Fibroblast of skin of right biceps (primary cell): ENCODE data around the gene PVR.
"Not testable (repeated sequence)": the region's sequence is repeated elsewhere in the genome, so short reads cannot be mapped to it uniquely, and the experiment has no call there.

Source experiments
- DNase-seq: peaks from one replicate; pipeline ENCODE4 v3.0.0-alpha.2; 2013

Gene PVR

DNA sequence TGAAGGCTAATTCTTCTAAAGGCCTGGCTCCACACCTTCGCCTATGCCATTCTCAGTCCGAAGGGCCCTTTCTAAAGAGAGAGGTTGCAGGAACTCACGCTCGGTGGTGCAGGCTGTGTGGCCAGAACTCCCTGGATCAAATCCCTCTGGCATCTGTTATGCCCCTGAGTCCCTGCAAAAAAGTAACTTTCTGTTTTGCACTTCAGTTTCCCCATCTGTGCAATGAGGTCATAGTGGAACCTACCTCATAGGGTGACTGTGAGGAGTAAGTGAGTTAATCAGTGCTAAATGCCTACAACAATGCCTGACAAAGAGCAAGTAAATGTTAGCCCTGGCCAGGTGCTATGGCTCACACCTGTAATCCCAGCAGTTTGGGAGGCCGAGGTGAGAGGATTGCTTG is 23.0 kb upstream of the PVR start:
- DNase-seq = peak; percentile 12

DNA sequence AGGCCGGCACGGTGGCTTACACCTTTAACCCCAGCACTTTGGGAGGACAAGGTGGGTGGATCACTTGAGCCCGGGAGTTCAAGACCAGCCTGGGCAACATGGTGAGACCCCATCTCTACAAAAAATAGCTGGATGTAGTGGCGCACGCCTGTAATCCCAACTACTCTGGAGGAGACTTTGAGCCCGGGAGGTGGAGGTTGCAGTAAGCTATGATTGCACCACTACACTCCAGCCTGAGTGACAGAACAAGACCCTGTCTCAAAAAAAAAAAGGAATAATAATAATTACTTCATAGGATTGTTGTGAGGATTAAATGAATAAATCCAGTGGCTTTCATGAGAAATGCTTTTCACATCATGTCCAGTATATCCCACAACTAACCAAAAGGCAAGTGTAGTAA is 22.3 kb upstream of the PVR start:
- no peak for DNase-seq

DNA sequence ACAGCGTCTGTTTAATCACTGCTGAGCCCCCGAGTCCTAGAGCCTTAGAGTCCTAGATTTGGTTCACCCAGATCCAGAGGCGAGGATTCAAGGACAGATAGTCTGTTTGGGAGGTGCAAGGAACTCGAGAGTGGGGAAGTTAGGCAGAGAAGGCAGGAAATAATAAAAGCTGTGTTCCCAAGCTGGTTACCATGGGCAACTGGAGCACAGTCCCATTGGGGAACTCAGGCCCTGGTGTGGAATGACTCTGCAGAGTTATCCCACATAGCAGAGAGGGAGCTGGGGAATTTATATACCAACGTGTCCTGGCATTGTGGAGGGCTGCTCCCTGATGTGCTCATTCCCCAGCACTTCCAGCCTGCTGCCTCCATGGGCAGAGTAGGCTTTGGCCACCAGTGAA is 20.6 kb upstream of the PVR start:
- DNase-seq = peak; percentile 66

DNA sequence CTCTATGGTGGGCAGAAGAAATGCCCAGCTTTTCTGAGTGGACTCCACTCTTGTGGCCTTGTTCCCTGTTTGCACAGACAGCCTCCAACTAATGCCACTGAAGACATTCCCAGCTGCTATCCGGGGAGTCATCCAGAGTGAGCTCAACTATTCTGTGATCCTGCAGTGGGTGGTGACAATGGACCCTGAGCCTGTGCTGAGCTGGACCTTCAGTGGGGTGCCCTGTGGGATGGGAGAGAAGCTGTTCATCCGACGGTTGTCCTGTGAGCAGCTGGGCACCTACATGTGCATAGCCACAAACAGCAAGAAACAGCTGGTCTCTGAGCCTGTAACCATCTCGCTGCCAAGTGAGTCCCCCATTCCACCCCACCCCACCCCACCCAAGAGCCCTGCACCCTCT is 20.1 kb upstream of the PVR start:
- no peak for DNase-seq

DNA sequence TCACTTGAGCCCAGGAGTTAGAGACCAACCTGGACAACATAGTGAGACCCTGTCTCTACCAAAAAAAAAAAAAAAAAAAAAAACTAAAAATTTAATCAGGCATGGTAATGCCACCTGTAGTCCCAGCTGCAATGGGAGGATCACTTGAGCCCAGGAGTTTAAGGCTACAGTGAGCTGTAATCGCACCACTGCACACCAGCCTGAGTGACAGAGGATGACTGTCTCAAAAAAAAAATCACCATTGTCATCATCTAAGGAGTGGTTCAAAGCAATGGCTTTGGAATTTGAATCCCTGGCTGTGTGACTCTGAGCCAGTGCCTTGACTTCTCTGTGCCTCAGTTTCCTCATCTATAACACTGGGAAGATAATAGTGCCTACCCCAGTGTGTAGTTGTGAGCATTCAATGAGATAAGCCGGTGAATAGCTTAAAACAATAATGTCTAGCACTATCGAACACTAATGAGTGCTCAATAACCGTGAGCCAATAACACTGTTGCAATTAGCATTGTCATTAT is 18.8 kb upstream of the PVR start:
- no peak for DNase-seq

DNA sequence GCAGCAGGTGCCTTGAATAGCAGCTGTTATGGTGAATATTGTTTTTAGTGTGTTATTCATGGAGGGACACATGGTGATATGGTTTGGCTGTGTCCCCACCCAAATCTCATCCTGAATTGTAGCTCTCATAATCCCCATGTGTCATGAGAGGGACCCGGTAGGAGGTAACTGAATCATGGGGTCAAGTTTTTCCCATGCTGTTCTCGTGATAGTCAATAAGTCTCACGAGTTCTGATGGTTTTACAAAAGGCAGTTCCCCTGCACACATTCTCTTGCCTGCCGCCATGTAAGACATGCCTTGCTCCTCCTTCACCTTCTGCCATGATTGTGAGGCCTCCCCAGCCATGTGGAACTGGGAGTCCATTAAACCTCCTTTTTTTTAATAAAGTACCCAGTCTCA is 18.1 kb upstream of the PVR start:
- DNase-seq = peak; percentile 66

DNA sequence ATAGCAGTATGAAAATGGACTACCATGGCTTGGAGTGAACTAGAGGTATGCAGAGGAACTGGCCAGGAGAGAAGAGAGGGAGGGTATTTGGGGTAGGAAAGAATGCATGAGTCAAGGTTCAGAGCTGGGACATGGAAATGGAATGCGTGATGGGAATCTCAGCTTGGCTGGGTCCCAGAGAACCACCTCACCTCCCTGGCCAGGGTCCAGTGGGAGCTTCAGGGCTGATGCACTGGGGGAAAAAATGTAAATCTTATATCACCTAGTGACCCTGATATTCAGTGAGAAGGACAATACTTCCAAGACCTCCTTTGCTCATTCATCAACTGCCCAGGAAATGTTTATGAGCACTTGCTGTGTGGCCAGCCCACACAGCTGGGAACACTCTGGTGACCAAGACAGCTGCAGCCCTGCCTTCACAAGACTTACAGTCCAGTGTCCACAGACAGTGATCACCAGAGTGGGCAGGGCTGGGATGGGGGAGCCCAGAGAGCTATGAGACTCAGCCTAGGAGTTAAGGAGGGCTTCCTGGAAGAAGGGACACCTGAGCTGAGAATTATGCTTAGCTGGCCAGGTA is 17.6 kb upstream of the PVR start:
- peak; percentile 99 for DNase-seq

DNA sequence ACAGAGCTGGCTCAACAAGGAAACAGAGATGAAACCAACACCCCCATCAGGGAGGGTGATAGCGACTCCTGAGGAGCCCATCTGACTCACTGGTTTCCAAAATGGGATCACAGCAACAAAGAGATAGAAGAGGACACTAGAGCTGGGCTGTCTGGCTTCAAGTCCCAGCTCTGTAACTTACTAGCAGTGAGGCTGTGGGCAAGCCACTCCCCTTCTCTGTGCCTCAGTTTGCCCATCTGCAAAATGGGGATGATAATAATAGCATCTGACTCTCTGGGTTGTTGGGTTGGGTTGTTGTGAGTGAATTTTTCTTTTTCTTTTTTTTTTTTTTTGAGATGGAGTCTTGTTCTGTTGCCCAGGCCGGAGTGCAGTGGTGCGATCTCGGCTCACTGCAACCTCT is 16.1 kb upstream of the PVR start:
- DNase-seq = peak; percentile 37

DNA sequence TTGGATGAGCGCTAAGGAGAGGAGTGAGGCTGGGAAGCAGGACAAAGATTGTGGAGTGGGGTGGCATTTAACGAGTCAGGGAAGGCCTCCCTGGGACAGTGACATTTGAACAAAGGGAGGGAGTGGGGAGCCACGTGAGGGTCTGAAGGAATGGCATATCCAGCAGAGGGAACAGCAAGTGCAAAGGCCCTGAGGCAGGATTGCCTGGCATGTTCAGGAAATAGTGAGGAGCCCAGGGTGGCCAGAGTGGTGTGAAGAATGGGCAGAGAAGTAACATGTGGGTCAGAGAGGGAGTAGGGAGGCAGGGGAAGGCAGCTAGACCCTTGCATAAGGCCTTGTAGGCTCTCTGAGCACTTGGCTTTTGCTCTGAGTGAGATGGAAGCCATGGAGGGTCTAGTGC is 14.9 kb upstream of the PVR start:
- no peak for DNase-seq

DNA sequence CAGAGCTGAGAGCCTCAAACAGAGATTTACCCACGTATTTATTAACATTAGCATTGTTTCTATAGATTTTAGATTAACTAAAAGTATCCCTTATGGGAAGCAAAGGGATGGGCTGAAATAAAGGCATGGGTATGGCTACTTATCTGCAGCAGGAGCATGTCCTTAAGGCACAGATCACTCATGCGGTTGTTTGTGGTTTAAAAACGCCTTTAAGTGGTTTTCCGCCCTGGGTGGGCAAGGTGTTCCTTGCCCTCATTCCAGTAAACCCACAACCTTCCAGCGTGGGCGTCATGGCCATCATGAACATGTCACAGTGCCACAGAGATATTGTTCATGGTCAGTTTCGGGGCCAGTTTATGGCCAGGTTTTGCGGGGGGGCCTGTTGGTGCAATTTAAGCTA is 12.1 kb upstream of the PVR start:
- not testable (repeated sequence) for DNase-seq

DNA sequence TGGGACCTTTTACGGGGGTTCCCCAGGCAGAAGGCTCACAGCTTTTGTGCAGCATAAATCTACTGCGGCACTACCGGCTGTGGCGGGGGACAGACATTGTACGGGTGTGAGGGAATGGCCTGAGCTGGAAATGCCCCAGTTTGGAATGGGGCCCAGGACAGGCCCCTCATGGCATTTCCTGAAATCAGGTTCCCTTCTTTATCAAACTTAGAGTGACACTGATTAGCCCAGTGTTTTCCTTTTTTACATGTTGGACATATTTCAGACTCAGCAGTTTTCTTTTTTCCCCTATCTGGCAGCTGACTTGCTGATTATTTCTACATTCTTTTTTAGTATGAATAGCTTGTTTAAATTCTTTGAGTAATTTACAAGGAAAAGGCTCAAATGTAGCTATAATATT is 9.7 kb upstream of the PVR start:
- DNase-seq = not testable (repeated sequence)

DNA sequence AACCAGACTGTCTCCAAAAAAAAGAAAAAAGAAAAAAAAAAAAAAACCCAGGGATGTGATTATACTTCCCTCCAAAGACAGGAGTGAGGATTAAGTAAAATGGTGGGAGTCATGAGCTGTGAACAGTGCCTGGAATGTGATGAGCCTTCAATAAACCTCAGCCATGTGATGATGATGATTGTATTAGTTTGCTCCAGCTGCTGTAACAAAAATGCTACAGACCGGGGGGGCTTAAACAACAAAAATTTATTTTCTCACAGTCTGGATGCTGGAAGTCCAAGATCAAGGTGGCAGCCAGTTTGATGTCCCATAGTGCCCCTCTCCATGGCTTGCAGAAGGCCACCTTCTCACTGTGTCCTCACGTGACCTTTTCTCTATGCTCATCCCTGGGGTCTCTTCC is 8.9 kb upstream of the PVR start:
- peak; percentile 26 for DNase-seq

DNA sequence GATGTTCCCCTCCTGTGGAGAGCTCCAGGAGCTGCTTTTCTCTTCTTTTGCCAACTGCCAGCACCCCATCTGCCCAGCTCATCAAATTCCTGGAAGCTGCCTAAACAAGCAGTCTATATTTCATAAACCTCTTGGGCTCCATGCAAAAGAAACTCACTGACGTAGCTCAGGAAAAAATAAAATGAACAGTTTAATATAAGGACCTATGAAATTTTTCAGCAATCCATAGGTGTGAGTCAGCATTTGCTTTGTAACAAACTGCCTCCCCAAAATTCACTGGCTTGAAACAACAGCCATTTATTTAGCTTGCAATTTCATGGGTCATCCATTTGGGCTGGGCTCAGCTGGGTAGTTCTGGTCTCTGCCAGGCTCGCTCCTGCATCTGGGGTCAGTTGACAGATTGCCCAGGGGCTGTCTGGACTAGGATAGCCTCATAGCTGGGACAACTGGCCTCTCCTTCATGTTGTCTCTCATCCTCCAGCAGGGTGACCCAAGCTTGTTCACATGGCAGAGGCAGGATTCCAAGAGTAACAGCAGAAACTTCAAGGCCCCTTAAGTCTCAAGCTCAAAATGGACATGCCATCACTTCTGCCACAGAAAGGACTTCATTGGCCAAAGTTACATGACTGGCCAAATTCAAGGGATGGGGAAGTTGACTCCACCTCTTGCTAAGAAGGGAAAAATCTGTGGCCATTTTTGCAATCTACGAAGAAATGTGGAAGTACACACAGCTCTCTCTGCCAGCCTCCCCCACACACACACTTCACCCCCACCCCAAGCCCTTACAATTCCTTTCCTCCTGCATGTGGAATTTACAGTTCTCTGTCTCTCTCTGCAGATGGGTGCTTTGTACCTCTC is 7.9 kb upstream of the PVR start:
- peak; percentile 72 for DNase-seq

DNA sequence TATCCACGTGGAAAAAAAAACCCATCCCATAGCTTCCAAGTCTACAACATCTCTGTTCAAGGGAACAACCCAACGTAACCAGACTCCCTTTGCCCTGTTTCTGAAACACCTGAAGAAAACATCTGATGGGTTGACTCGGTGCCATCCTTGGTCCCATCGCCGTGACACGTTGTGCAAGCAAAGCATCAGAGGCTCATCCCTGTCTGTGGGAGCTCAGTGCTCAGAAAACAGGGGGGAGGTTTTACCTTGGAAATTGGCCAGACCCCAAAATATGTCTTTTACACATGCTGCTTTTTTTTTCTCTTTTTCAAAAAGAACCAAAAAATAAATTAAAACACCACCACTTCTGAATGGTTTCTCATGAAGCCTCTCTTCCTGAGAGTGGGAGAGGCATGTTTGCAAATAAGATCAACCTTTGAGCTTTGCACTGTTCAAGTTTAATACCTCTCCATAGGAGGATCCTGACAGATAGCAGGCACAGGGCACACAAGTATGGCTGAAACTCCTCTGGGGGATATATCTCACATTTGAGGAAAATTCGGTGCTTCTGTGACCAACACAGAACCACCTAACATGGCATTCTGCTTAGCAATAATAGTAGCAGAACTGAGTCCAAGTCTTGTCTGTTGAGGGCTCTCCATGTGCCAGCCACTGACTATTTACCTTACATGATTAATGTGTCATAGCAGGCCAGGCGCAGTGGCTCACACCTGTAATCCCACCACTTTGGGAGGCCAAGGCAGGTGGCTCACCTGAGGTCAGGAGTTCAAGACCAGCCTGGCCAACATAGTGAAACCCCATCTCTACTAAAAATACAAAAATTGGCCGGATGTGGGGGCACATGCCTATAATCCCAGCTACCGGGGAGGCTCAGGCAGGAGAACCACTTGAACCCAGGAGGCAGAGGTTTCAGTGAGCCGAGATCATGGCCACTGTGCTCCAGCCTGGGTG is 7.0 kb upstream of the PVR start:
- DNase-seq = no peak

DNA sequence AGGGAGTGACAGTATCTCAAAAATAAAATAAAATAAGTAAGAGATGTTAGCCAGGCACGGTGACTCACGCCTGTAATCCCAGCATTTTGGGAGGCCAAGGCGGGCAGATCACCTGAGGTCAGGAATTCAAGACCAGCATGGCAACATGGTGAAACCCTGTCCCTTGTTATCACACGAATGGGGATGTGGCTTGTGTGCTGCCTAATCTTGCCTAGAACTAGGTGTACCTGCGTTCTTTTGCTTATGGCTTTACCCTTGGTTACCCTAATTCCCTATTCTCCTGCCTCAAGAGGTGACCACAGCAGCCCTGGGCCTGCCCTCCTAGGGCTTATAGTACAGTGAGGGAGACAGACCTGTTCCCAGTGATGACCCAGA is 6.3 kb upstream of the PVR start:
- no peak for DNase-seq

DNA sequence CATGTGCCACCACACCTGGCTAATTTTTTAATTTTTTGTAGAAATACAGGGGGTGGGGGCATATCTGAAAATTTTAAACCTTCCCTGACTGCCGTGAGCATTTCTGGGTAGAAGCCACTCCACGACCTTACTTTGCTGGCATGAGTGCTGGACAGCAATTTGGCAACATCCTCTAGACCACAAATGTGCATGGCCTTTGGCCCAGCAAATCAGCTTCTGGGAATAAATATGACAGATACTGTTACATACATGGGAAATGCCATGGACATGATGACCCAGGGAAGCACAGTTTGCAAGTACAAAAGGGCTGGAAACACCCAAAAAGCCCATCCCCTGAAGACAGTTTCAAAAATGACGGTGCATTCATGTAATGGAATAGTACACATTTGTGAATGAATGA is 3.2 kb upstream of the PVR start:
- peak; percentile 69 for DNase-seq

DNA sequence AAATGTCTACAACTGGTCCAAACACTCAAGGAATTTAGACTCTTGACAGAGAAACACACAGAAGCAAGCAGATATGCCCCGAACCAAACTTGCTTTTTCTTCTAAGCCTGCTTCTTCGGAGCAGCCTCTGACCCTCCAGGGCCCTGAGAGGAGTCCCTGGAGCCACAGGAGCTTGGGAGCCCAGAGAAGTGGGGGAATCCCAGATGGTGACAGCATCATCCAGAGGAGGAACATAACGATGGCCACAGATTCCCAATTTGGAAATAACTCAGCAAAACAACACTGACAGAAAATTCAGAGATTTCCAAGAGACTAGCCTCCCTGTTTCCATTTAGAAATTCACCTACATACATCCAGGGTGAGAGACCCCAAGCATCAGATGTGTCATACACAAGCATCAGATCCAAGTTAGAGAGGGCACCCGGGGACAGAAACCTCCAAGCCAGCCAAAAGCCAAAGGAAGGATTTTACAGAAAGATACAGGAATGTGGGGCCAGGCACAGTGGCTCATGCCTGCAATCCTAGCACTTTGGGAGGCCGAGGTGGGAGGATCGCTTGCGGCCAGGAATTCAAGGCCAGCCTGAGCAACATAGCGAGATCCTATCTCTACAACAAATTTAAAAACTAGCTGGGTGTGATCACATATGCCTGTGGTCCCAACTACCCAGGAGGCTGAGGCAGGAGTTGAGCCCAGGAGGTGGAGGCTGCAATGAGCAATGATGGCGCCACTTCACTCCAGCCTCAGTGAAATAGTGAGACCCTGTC is 2.0 kb upstream of the PVR start:
- no peak for DNase-seq

DNA sequence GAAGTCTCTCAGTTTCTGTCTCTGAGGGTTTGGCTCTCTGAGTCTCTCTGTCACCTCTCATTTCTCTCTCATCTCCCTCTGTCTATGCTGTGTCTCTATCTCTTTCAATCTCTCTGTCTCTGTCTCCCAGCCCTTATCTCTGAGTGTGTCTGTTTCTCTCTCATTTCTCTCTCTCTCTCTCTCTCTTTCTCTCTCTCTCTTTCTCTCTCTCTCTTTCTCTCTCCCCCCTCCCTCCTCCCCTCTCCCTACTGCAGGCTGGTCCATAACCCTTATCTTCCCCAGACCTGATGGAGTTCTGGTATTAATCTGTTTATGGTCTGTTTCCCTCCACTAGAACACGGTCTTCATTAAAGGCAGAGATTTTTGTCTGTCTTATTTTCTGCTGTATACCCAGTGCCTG is 1.3 kb upstream of the PVR start:
- DNase-seq = no peak

DNA sequence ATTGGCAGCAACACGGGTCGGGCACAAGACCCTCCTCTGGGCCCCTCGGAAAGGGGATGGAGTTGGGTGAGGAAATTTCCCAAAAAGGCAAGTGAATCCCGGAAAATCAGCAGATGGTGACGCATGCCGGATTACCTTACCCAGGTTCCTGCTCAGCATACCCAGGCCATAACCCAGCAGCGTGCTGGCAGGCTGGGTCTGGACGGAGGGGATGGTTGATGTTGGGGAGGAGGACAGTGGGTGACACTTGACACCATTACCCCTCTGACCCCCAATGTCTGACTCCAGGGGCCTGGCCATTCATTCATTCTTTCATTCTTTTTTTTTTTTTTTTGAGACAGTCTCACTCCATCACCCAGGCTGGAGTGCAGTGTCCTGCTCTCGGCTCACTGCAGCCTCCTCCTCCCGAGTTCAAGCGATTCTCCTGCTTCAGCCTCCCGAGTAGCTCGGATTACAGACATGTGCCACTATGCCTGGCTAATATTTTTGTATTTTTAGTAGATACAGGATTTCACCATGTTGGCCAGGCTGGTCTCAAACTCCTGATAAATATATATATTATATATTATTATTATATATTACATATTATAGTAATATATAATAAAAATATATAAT is 799 bp downstream of the PVR start:
- peak; percentile 58 for DNase-seq

DNA sequence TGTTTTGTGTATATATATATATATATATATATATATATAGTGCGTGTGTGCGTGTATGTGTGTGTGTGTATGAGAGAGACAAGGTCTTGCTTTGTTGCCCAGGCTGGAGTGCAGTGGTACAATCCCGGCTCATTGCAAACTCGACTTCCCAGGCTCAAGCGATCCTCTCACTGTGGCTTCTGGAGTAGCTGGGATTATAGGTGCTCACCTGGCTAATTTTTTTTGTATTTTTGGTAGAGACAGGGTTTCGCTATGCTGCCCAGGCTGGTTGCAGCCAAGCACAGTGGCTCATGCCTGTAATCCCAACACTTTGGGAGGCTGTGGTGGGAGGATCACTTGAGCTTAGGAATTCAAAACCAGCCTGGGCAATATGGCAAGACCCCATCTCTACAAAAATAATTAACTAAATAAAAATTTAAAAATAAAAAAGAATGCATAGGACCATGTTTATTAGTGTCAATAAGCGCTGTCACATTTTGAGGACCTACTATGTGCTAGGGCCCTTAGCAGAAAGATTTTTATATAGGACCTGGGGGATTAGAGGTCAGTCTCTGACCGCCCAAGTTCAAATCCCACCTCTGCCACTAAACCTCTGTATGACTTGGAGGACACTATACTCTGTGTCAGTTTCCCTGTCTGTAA is 1.8 kb downstream of the PVR start:
- DNase-seq = no peak

DNA sequence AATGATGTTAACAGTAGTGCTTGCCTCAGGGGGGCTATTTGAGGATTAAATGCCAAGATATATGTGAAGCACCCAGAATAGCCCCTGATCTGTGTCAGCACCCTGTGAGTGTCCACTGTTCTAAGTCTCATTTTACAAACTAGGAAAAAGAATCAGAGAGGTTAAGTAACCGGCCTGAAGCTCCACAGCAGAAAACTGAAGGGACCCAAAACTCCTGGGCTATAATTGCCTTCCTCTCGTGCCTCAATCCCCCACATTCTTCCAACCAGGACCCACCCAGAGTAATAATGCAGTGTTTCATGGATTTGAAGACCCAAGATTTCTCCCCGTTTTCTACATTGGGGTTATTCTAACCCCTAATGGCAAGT is 2.3 kb downstream of the PVR start:
- DNase-seq = no peak

DNA sequence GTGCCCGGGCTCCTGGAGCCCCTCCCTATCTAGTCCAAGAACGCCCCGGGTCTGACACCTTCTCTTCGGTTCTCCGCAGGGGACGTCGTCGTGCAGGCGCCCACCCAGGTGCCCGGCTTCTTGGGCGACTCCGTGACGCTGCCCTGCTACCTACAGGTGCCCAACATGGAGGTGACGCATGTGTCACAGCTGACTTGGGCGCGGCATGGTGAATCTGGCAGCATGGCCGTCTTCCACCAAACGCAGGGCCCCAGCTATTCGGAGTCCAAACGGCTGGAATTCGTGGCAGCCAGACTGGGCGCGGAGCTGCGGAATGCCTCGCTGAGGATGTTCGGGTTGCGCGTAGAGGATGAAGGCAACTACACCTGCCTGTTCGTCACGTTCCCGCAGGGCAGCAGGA is 3.4 kb downstream of the PVR start:
- no peak for DNase-seq
